Omental fat pad (tissue), 4 donors: ENCODE measurements around the gene SCUBE2. TPM values are rescaled to one million over a fixed set of nuclear protein-coding genes. Genes with fewer than 3 reads are reported as not detected.

Experiments
- ATAC-seq: fragments of 150-250 bp; one replicate; pipeline ENCODE4 v1.9.1; 2016; ENCODE audit warnings: mild to moderate bottlenecking, moderate library complexity; ENCODE audit not compliant: low FRiP score
- DNase-seq: peaks from one replicate; pipeline ENCODE4 v3.0.0-alpha.2; 2019; ENCODE audit warnings: low spot score
- total RNA-seq, 4 donors: library from RNA; depleted of rRNA; stranded (reverse); fragments of >200 nt; gene quantifications; one replicate each; pipeline ENCODE4 v1.1.0, GENCODE V29; 2016
- TF ChIP-seq, protein P1 (sequence below), 3 donors: fragments of 450-650 bp; IDR thresholded peaks; one replicate each; pipeline ENCODE4 v1.5.1; 2016 to 2017; ENCODE audit warnings: antibody characterized with exemption in 3 of 3, mild to moderate bottlenecking in 3 of 3, moderate library complexity in 2 of 3

The SCUBE2 gene
- total RNA-seq, 4 donors from 2014 or later, result 8.8 to 50.6 (median 29.8) TPM

- TF ChIP-seq, protein P1, sequence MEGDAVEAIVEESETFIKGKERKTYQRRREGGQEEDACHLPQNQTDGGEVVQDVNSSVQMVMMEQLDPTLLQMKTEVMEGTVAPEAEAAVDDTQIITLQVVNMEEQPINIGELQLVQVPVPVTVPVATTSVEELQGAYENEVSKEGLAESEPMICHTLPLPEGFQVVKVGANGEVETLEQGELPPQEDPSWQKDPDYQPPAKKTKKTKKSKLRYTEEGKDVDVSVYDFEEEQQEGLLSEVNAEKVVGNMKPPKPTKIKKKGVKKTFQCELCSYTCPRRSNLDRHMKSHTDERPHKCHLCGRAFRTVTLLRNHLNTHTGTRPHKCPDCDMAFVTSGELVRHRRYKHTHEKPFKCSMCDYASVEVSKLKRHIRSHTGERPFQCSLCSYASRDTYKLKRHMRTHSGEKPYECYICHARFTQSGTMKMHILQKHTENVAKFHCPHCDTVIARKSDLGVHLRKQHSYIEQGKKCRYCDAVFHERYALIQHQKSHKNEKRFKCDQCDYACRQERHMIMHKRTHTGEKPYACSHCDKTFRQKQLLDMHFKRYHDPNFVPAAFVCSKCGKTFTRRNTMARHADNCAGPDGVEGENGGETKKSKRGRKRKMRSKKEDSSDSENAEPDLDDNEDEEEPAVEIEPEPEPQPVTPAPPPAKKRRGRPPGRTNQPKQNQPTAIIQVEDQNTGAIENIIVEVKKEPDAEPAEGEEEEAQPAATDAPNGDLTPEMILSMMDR (IDR thresholded peaks at IDR 0.05), result no peak
- DNase-seq, result no peak
- ATAC-seq, result no peak
These were observed 45.3 kb upstream of the SCUBE2 start for GRCh38 chr11:9136741-9137140.

DNA sequence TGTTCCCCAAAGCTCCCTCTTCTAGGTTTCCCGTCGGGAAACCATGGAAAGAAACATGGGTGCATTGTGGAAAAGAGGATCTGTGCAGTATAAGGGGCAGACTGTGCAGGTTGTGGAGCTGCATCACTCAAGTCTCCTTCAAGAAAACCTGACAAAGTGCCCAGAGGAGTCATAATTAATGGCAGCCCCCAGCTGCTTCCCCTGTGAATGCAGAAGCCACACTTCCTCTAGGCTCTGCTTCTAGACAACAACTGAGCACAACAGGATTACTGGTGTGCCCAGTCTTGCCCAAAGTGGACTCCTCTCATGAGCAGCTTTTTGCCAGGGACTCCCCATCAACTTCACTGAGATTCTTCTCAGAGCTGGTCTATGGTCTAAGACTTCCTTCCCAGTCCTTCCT is 42.6 kb upstream of the SCUBE2 start:
- DNase-seq (no peak), ATAC-seq (no peak)
- TF ChIP-seq, protein P1 (IDR thresholded peaks at IDR 0.05), result no peak

- TF ChIP-seq, protein P1 (IDR thresholded peaks at IDR 0.05), result no peak
- DNase-seq, result no peak
- no peak for ATAC-seq
These were observed 40.9 kb upstream of the SCUBE2 start for GRCh38 chr11:9132203-9132878.

GRCh38 chr11:9130297-9130696 is 38.9 kb upstream of the SCUBE2 start:
- TF ChIP-seq, protein P1 (IDR thresholded peaks at IDR 0.05), result no peak
- DNase-seq, result no peak
- no peak for ATAC-seq

- TF ChIP-seq, protein P1 (IDR thresholded peaks at IDR 0.05), result no peak
- ATAC-seq, result no peak
- DNase-seq, result no peak
These were observed 35.2 kb upstream of the SCUBE2 start for GRCh38 chr11:9126636-9127035.

DNA sequence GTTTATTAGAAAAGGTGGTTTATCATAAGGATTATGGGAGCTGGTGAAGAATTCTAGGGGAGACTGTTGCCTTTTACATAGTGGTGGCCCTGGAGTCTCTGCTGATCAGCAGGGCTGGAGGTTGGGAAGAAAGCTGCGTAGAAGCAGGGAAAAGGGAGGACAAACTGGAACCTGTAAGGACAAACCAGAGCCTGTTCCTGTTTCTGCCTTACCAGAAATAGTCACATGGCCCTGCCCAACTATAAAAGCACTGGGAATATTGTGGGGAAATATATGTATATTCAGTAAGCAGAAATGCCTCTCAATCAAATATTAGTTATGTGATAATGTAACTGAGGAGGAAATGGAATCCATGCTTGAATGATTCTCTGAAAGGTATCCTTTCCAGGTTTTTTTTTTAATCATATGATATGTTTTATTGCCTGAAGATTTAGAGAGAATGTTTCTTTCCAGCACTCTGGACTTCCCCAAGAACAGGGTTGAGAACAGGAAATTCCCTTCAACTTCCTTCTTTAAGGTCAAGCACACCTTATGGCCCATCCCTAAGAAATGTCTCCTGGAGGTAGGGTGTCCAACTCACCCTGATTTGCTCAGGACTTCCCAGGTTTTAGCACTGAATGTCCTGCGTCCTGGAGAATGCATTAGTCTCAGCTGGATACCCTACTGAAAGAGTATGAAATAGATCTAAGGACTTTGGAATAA is 33.9 kb upstream of the SCUBE2 start:
- TF ChIP-seq, protein P1 (IDR thresholded peaks at IDR 0.05), result no peak
- no peak for ATAC-seq
- DNase-seq, result no peak
